HL-60 (cell line): ENCODE results near the gene NBEAL2.

Experiments
- DNase-seq, 2 experiments: peaks; one replicate each; pipeline ENCODE4 v3.0.0-alpha.2; 2010 to 2020; ENCODE audit warnings: low read depth in 1 of 2, low spot score in 1 of 2
- H3K27ac ChIP-seq: fragments of 250-450 bp; sonication (Bioruptor Pico); replicated peaks from 2 replicates; pipeline ENCODE4 v1.5.1; 2020; ENCODE audit warnings: mild to moderate bottlenecking, moderate library complexity
- H3K27me3 ChIP-seq: fragments of 250-450 bp; sonication (Bioruptor Pico); 2 replicates; pipeline ENCODE4 v1.5.1; 2021; ENCODE audit warnings: mild to moderate bottlenecking, moderate library complexity; ENCODE audit not compliant: insufficient read depth, poor library complexity, severe bottlenecking
- H3K4me3 ChIP-seq: replicated peaks from 2 replicates; pipeline ENCODE4 v1.5.1; 2011; ENCODE audit warnings: mild to moderate bottlenecking, control low read depth, low read length; ENCODE audit not compliant: insufficient read depth
- GABPA ChIP-seq: IDR thresholded peaks from 2 replicates; pipeline ENCODE4 v1.6.1; 2012; ENCODE audit warnings: low read depth
- POLR2AphosphoS5 ChIP-seq: IDR thresholded peaks from 2 replicates; pipeline ENCODE4 v1.6.1; 2012; ENCODE audit warnings: low read depth
- SPI1 ChIP-seq: IDR thresholded peaks from 2 replicates; pipeline ENCODE4 v1.6.1; 2012; ENCODE audit warnings: low read depth, mild to moderate bottlenecking, borderline replicate concordance
- TF ChIP-seq, protein P1 (sequence below): IDR thresholded peaks from one replicate; pipeline ENCODE4 v1.5.1; 2011; ENCODE audit warnings: low read length, control low read depth, inconsistent platforms; ENCODE audit not compliant: insufficient read depth
- TF ChIP-seq, protein P2 (sequence below): IDR thresholded peaks from 2 replicates; pipeline ENCODE4 v1.6.1; 2012; ENCODE audit warnings: low read depth; ENCODE audit not compliant: insufficient replicate concordance

NBEAL2 gene

DNA sequence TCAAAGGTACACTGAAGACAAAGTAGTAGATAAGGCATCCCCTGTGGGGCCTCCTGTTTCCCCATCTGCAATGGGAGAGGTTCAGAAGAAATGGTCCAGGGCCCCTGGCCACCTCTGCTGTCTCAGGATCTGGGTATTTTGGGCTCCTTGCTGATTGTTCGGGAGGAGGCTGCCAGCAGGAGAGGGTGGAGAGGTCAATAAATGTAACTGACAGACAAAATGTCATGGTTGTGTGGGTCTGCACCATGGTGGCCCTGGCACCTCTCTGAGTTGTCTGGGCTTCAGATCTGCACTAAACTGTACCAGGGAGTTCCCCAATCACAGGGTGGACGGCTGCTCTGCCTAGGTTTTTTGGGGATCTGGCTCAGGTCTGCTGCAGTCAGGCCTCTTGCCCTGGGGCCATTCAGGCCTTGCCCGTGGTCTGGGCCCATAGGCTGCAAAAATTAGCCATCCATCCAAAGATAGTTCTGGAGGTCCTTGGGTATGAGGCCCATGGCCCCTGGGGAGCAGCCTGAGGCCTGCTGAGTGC, 7.4 kb downstream of the NBEAL2 start:
- Histone ChIP-seq H3K27me3 (no peaks in the 10 kb centered on the region), H3K27ac (peak overlapping the region; percentile 88), H3K4me3 (no peak overlapping the region)
- no peak for DNase-seq
- TF ChIP-seq SPI1 (no peak), POLR2AphosphoS5 (no peak), GABPA (no peak)
- TF ChIP-seq, protein P1, sequence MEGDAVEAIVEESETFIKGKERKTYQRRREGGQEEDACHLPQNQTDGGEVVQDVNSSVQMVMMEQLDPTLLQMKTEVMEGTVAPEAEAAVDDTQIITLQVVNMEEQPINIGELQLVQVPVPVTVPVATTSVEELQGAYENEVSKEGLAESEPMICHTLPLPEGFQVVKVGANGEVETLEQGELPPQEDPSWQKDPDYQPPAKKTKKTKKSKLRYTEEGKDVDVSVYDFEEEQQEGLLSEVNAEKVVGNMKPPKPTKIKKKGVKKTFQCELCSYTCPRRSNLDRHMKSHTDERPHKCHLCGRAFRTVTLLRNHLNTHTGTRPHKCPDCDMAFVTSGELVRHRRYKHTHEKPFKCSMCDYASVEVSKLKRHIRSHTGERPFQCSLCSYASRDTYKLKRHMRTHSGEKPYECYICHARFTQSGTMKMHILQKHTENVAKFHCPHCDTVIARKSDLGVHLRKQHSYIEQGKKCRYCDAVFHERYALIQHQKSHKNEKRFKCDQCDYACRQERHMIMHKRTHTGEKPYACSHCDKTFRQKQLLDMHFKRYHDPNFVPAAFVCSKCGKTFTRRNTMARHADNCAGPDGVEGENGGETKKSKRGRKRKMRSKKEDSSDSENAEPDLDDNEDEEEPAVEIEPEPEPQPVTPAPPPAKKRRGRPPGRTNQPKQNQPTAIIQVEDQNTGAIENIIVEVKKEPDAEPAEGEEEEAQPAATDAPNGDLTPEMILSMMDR, result no peak
- TF ChIP-seq, protein P2, sequence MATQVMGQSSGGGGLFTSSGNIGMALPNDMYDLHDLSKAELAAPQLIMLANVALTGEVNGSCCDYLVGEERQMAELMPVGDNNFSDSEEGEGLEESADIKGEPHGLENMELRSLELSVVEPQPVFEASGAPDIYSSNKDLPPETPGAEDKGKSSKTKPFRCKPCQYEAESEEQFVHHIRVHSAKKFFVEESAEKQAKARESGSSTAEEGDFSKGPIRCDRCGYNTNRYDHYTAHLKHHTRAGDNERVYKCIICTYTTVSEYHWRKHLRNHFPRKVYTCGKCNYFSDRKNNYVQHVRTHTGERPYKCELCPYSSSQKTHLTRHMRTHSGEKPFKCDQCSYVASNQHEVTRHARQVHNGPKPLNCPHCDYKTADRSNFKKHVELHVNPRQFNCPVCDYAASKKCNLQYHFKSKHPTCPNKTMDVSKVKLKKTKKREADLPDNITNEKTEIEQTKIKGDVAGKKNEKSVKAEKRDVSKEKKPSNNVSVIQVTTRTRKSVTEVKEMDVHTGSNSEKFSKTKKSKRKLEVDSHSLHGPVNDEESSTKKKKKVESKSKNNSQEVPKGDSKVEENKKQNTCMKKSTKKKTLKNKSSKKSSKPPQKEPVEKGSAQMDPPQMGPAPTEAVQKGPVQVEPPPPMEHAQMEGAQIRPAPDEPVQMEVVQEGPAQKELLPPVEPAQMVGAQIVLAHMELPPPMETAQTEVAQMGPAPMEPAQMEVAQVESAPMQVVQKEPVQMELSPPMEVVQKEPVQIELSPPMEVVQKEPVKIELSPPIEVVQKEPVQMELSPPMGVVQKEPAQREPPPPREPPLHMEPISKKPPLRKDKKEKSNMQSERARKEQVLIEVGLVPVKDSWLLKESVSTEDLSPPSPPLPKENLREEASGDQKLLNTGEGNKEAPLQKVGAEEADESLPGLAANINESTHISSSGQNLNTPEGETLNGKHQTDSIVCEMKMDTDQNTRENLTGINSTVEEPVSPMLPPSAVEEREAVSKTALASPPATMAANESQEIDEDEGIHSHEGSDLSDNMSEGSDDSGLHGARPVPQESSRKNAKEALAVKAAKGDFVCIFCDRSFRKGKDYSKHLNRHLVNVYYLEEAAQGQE, result no peak

DNA sequence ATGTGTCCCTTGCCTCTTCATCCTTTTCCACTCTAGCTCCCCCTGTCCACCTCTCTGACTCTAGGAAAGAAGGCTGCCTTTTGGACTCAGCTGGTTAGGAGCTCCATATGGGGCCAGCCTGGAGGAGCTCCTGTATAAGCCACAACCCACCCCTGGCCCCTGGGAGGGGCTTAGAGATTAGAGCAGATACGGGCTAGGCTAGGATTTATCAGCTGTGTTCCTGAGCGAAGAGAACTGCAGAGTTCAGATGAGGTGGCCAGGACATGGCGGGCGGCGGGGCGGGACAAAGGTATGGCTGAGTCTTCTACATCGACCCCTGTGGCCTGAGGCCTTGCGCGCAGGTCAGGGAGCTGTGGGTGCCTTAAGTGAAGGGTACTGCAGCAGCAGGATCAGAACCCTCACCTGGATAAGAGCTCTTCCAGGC, 7.9 kb downstream of the NBEAL2 start:
- TF ChIP-seq POLR2AphosphoS5 (no peak), SPI1 (no peak), GABPA (no peak)
- TF ChIP-seq, protein P1, result no peak
- TF ChIP-seq, protein P2, result no peak
- Histone ChIP-seq H3K27me3 (no peaks in the 10 kb centered on the region), H3K27ac (peak overlapping the region; percentile 88), H3K4me3 (no peak overlapping the region)
- peak in 1 of 2 experiments; percentile 47 for DNase-seq

DNA sequence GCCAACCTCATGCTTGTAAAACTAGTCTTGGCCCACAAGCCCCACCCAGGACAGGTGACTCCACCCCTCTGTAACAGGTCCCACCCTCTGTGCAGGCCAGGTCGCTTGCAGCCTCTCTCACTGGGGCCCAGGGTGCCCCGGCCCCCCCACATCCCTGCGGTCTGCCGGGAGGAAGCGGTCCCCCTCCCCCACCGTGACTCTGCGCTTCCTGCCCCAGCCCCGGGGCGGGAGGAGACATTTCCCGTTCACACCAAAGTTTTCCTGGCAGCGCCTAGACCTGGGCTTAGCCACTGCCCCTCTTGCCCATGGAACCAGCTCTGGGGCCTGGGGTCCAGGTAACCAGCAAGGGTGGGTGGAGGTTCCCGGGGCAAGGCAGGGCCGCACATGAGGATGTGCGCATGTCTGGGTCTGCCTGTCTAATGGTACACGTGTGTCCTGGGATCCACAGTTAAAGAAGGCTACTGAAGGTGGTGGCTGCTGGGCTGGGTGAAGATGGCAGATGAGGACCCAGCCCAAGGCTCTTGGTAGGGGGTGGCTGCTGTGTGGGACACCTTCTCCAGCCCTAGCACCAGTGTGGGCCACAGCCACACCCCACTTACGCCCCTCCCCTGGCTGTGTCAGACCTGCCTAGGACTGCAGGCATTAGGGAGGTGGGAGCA, 8.4 kb downstream of the NBEAL2 start:
- Histone ChIP-seq H3K27ac (peak overlapping the region; percentile 88), H3K27me3 (no peaks in the 10 kb centered on the region), H3K4me3 (peak overlapping the region; percentile 27)
- DNase-seq, result peak; percentile 94 to 97
- TF ChIP-seq, protein P1, result no peak
- TF ChIP-seq, protein P2, result no peak
- TF ChIP-seq SPI1, result peak; percentile 65; the same call in 1 of the 2 replicates
- TF ChIP-seq GABPA, result no peak
- peak; percentile 82 for TF ChIP-seq POLR2AphosphoS5
